Measurements from ENCODE around the gene HOXD11. TPM values are rescaled to one million over a fixed set of nuclear protein-coding genes. Genes with fewer than 3 reads are reported as not detected.
A peak's percentile ranks its signal among the peaks of the same experiment; 100 is the strongest.

The HOXD11 gene
- total RNA-seq, 1 donor from 2014 or later = 16.3 TPM

DNA sequence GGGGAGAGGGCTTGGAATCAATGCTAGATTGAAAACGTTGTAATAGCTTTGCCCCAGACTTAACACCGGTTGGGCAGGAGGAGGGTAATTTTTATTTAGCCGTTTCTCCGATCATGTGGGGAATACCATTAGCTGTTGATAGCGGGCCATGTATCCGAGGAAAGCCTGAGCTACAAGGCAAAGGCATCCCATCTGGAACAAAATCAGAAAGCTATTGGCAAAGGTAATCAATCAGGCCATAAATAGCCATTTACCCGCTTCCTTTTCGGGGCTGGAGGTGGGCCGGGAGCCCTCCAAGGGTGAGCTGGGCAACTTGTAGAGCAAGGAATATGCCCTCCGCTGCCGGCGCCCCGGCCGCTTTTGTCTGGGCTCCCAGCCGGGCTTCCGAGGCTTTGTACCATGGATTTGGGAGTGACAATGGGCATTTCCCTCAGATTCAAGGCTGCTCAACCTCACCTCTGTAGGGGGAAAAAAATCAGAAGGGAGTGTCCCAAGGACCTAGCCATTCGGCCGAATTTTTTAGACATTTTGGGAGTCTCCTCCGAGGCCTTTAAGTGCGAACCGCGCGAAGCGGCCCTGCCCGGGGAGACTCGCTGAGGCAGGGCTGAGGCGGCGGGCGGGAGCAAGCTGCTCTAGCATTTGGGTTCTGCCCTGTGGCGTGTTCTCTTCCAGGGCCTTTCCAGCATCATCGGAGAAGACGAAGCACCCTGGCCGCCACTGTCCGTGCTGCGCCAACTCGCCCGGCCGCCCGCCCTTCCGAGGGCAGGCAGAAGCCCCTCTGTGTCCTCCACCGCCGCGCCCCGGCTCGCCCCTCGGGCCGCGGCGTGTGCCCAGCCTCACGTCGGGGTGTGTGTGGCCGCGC, 14.3 kb downstream of the HOXD11 start:
- DNase-seq (ENCODE audit: low read depth) = no peak
- TF ChIP-seq, protein P1, sequence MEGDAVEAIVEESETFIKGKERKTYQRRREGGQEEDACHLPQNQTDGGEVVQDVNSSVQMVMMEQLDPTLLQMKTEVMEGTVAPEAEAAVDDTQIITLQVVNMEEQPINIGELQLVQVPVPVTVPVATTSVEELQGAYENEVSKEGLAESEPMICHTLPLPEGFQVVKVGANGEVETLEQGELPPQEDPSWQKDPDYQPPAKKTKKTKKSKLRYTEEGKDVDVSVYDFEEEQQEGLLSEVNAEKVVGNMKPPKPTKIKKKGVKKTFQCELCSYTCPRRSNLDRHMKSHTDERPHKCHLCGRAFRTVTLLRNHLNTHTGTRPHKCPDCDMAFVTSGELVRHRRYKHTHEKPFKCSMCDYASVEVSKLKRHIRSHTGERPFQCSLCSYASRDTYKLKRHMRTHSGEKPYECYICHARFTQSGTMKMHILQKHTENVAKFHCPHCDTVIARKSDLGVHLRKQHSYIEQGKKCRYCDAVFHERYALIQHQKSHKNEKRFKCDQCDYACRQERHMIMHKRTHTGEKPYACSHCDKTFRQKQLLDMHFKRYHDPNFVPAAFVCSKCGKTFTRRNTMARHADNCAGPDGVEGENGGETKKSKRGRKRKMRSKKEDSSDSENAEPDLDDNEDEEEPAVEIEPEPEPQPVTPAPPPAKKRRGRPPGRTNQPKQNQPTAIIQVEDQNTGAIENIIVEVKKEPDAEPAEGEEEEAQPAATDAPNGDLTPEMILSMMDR (IDR thresholded peaks at IDR 0.05; ENCODE audit: insufficient read depth, low read length, poor library complexity, severe bottlenecking) = no peak
- H3K27me3 ChIP-seq (ENCODE audit: control insufficient read depth, insufficient read depth, low read length) = peaks cover 2% of the 10 kb centered on the region
- H3K4me3 ChIP-seq (ENCODE audit: low read depth, low read length) = peak overlapping the region; percentile 59
- H3K36me3 ChIP-seq (ENCODE audit: control insufficient read depth, insufficient read depth, low read length) = no peaks in the 10 kb centered on the region

GRCh38 chr2:176122052-176122682, 15.1 kb downstream of the HOXD11 start:
- H3K27me3 ChIP-seq (ENCODE audit: control insufficient read depth, insufficient read depth, low read length) = peaks cover 2% of the 10 kb centered on the region
- H3K4me3 ChIP-seq (ENCODE audit: low read depth, low read length) = peak overlapping the region; percentile 59

GRCh38 chr2:176122683-176123410, 15.8 kb downstream of the HOXD11 start, which contains the start of gene HOXD9:
TSS of gene HOXD9 (plus strand) at chr2:176122719. CDS start at chr2:176122769, 50 bp downstream.
- H3K27me3 ChIP-seq (ENCODE audit: control insufficient read depth, insufficient read depth, low read length) = no peaks in the 10 kb centered on the region
- no peak for DNase-seq (ENCODE audit: low read depth)
- H3K4me3 ChIP-seq (ENCODE audit: low read depth, low read length) = peak within 1 kb of the TSS; percentile 59
- TF ChIP-seq, protein P1 (IDR thresholded peaks at IDR 0.05; ENCODE audit: insufficient read depth, low read length, poor library complexity, severe bottlenecking) = no peak
- no peaks in the 10 kb centered on the region for H3K36me3 ChIP-seq (ENCODE audit: control insufficient read depth, insufficient read depth, low read length)

More at GRCh38 chr2:176122052-176122682, 15.1 kb downstream of the HOXD11 start:
- H3K36me3 ChIP-seq (ENCODE audit: control insufficient read depth, insufficient read depth, low read length) = no peaks in the 10 kb centered on the region
- TF ChIP-seq, protein P1 (IDR thresholded peaks at IDR 0.05; ENCODE audit: insufficient read depth, low read length, poor library complexity, severe bottlenecking) = no peak
- DNase-seq (ENCODE audit: low read depth) = no peak

DNA sequence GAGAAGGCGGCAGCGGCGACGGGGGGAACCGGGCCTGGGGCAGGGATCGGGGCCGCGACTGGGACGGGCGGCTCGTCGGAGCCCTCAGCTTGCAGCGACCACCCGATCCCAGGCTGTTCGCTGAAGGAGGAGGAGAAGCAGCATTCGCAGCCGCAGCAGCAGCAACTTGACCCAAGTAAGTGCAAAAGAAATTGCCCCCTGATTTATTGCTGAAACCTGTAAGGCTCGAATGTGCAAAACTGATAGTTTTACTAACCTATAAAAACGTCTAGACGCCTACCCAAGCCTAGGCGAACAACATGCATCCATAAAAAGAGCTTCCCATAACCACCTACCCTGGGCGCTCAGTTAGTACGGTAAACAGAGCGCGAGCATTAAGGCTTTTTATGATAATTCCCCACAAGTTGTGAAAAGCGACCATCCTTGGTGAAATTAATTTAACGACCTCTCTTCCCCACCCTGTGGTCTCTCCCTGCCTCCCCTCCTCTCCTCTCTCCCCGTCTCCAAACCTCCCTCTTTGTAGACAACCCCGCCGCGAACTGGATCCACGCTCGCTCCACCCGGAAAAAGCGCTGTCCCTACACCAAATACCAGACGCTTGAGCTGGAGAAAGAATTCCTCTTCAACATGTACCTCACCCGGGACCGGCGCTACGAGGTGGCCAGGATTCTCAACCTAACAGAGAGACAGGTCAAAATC, 16.5 kb downstream of the HOXD11 start:
- DNase-seq (ENCODE audit: low read depth) = no peak
- Histone ChIP-seq H3K4me3 (ENCODE audit: low read depth, low read length) (peak overlapping the region; percentile 59), H3K27me3 (ENCODE audit: control insufficient read depth, insufficient read depth, low read length) (no peaks in the 10 kb centered on the region), H3K36me3 (ENCODE audit: control insufficient read depth, insufficient read depth, low read length) (no peaks in the 10 kb centered on the region)
- TF ChIP-seq, protein P1 (IDR thresholded peaks at IDR 0.05; ENCODE audit: insufficient read depth, low read length, poor library complexity, severe bottlenecking) = no peak

GRCh38 chr2:176124110-176124946, 17.2 kb downstream of the HOXD11 start:
- peak overlapping the region; percentile 59 for H3K4me3 ChIP-seq (ENCODE audit: low read depth, low read length)
- H3K27me3 ChIP-seq (ENCODE audit: control insufficient read depth, insufficient read depth, low read length) = no peaks in the 10 kb centered on the region
- DNase-seq (ENCODE audit: low read depth) = no peak
- TF ChIP-seq, protein P1 (IDR thresholded peaks at IDR 0.05; ENCODE audit: insufficient read depth, low read length, poor library complexity, severe bottlenecking) = no peak
- no peaks in the 10 kb centered on the region for H3K36me3 ChIP-seq (ENCODE audit: control insufficient read depth, insufficient read depth, low read length)
